ENCODE results near the gene RERE.

Gene RERE

DNA sequence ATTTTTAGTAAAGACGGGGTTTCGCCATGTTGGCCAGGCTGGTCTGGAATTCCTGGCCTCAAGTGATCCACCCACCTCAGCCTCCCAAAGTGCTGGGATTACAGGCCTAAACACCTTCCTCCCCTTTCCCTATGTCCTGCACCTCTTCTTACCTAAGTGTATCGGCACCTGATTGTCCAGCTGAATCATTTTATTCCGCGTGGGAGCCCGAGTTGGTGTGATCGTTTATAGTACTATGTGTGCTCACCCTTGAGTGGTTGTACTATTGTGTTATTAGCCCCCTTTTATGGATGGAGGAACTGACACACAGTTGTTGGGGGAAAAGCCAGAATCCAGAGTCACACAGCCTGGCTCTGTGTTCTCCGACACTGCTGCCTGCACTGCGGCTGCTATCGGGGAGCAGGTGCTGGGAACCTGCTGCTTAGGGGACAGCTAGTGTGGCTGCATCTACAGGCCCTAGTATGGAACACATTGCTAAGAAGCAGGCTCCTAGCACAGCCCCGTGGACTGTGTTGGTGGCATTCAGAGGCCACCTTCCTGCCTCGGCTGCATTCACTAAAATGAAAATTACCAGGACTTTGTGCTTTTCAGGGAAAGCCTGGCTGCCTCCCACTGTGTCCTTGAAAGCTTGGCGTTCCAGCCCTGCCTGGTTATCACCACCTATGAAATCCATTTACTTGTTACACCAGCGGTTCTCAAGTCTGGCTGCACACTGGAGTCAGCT, 39.4 kb upstream of the RERE start:
- no peak for DNase-seq
- Histone ChIP-seq H3K4me1 (no peaks in the 10 kb centered on the region), H3K36me3 (peaks cover 41% of the 10 kb centered on the region), H3K9me3 (no peaks in the 10 kb centered on the region), H3K4me3 (ENCODE audit: low read depth, low read length) (no peak overlapping the region), H3K27me3 (no peaks in the 10 kb centered on the region)
- TF ChIP-seq, protein P1, sequence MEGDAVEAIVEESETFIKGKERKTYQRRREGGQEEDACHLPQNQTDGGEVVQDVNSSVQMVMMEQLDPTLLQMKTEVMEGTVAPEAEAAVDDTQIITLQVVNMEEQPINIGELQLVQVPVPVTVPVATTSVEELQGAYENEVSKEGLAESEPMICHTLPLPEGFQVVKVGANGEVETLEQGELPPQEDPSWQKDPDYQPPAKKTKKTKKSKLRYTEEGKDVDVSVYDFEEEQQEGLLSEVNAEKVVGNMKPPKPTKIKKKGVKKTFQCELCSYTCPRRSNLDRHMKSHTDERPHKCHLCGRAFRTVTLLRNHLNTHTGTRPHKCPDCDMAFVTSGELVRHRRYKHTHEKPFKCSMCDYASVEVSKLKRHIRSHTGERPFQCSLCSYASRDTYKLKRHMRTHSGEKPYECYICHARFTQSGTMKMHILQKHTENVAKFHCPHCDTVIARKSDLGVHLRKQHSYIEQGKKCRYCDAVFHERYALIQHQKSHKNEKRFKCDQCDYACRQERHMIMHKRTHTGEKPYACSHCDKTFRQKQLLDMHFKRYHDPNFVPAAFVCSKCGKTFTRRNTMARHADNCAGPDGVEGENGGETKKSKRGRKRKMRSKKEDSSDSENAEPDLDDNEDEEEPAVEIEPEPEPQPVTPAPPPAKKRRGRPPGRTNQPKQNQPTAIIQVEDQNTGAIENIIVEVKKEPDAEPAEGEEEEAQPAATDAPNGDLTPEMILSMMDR (IDR thresholded peaks at IDR 0.05; ENCODE audit: low read depth, low read length): no peak

DNA sequence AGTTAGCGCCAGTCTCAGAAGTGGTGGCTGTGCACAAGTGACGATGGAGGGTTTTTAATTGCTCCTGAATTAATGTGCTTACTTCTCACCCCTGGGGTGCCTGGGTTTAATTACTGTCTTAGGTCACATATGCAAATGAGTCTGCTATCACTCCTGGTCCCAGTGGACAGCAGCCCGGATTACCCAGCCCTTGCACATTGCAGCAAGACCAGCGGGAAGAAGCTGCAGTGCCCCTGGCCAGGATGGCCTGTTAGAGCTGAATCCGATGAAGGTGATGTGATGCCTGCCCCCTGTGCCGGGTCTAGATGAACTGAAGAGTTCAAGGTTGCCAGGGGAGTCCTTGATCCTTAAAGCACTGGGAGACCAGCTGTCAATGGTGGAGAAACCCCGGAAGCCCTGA, 36.8 kb upstream of the RERE start:
- no peak for DNase-seq
- H3K36me3 ChIP-seq: peaks cover 15% of the 10 kb centered on the region
- no peaks in the 10 kb centered on the region for H3K27me3 ChIP-seq
- H3K9me3 ChIP-seq: no peaks in the 10 kb centered on the region
- TF ChIP-seq, protein P1 (IDR thresholded peaks at IDR 0.05; ENCODE audit: low read depth, low read length): no peak
- H3K4me1 ChIP-seq: no peaks in the 10 kb centered on the region
- H3K4me3 ChIP-seq (ENCODE audit: low read depth, low read length): no peak overlapping the region

DNA sequence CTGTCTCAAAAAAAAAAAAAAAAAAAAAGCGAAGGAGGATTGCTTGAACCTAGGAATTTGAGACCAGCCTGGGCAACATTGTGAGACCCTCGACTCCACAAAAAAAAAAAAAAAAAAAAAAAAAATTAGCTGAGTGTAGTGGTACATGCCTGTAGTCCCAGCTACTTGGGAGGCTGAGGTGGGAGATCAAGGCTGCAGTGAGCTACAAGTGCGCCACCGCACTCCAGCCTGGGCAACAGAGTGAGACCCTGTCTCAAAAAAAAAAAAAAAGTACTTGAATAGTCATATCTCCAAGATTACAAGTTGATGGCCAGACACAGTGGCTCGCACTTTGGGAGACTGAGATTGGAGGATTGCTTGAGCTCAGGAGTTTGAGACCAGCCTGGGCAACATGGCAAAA, 33.6 kb upstream of the RERE start:
- TF ChIP-seq, protein P1 (IDR thresholded peaks at IDR 0.05; ENCODE audit: low read depth, low read length): no peak
- H3K4me3 ChIP-seq (ENCODE audit: low read depth, low read length): no peak overlapping the region
- no peaks in the 10 kb centered on the region for H3K27me3 ChIP-seq
- H3K9me3 ChIP-seq: no peaks in the 10 kb centered on the region
- no peak for DNase-seq
- H3K36me3 ChIP-seq: no peaks in the 10 kb centered on the region
- no peaks in the 10 kb centered on the region for H3K4me1 ChIP-seq

DNA sequence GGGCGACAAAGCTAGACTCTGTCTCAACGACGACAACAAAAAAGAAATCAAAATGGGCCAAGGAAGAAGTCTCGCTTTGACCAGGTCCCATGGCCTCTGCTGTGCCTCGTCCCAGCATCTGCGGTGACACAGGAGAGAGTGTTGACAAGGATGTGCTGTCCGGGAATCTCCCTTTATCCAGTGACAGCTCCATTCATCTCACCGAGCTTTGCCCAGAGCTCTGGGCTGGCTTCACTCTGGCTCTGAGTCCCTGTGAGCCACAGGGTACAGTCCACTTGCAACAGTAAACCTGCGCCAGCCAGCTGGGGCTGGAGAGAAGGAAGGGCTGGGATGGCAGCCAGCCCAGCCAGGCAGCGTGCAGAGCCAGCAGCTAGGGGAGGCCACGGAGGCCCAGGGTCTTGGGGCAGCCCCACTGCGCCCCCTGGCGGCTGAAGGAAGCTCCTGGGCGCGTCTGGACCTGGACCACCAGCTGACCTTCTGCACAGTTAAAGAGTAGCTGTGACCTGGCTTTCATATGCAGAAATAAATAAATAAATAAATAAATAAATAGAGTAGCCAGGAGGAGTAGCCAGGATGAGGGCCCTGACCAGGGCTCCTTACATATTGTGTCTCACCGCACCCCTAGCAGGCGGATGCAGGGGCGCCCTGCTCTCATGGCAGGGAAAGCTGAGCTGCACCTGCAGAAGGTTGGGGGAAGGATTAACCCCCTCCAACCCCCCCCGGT, 31.4 kb upstream of the RERE start:
- no peaks in the 10 kb centered on the region for H3K4me1 ChIP-seq
- no peak overlapping the region for H3K4me3 ChIP-seq (ENCODE audit: low read depth, low read length)
- TF ChIP-seq, protein P1 (IDR thresholded peaks at IDR 0.05; ENCODE audit: low read depth, low read length): peak; percentile 76
- peak; percentile 88 for DNase-seq
- H3K36me3 ChIP-seq: no peaks in the 10 kb centered on the region
- H3K9me3 ChIP-seq: no peaks in the 10 kb centered on the region
- H3K27me3 ChIP-seq: no peaks in the 10 kb centered on the region

DNA sequence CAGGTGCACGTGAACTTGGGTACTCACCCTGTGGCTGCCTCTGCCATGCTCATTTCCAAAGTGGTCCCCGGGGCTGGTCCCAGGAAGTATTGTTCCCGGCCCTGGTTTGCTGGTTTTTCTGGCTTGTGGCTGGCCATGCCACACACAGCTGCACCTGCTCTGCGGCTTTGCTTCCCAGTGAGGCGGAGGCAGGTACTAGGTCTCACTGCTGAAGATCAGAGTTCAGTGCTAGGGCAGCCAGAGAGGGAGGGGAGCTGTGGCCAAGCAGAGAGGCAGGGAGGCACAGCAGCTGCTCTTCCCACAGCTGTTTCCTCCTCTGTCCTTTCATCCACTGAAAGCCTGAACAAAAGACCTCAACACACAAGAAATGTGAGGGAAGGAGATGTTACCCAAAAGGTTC, 30.6 kb upstream of the RERE start:
- no peaks in the 10 kb centered on the region for H3K4me1 ChIP-seq
- no peaks in the 10 kb centered on the region for H3K36me3 ChIP-seq
- no peak overlapping the region for H3K4me3 ChIP-seq (ENCODE audit: low read depth, low read length)
- no peak for DNase-seq
- no peaks in the 10 kb centered on the region for H3K27me3 ChIP-seq
- TF ChIP-seq, protein P1 (IDR thresholded peaks at IDR 0.05; ENCODE audit: low read depth, low read length): no peak
- no peaks in the 10 kb centered on the region for H3K9me3 ChIP-seq

DNA sequence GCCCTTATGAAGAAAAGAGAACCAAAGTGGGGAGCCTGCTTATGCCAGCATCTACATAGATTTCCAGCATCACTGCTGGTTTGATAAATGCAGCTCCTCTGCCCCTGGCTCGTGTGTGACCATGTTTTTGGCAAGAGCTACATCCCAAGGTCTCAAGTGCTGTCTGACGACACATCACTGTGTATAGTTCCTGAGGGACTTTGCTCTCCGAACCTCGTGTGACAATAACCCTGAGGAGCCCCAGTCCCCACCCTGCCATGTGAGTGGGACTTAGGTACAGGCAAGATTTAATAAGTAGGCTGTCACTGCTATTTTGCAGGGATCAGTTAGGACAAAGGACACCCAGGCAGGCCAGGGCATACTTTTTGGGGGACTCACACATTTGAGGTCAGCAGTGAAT, 28.8 kb upstream of the RERE start:
- H3K9me3 ChIP-seq: no peaks in the 10 kb centered on the region
- no peaks in the 10 kb centered on the region for H3K27me3 ChIP-seq
- H3K4me3 ChIP-seq (ENCODE audit: low read depth, low read length): no peak overlapping the region
- DNase-seq: no peak
- no peaks in the 10 kb centered on the region for H3K36me3 ChIP-seq
- TF ChIP-seq, protein P1 (IDR thresholded peaks at IDR 0.05; ENCODE audit: low read depth, low read length): no peak
- no peaks in the 10 kb centered on the region for H3K4me1 ChIP-seq
